Measurements from ENCODE around the gene FAM171A2.

The FAM171A2 gene

DNA sequence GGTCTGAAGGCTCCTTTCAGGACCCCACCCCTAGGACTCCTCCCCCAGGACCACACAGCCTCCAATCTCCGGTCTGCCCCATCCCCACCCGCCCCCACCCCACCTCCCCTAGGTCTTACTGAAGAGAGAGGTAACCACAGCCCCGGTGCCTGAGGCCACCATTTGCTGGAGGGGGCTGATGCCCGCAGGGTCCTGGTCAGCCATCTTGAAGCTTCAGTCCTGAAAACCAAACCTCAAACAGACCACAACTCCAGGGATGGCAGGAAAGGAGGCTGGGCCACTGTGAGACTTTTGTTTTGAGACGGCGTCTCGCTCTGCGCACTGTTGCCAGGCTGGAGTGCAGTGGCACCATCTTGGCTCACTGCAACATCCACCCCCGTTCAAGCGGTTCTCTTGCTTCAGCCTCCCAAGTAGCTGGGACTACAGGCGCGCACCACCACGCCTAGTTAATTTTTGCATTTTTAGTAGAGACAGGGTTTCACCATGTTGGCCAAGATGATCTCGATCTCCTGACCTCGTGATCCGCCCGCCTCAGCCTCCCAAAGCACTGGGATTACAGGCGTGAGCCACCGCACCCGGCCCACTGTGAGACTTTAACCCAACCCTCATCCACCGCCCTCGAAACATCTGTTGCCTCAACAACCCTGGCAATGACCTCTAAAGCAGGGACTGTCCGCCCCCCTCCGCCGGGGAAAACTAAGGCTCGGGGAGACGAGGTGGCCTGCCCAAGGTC, 40.1 kb downstream of the FAM171A2 start:
- no peak for DNase-seq (ENCODE audit: low read depth in 2 of 2)

DNA sequence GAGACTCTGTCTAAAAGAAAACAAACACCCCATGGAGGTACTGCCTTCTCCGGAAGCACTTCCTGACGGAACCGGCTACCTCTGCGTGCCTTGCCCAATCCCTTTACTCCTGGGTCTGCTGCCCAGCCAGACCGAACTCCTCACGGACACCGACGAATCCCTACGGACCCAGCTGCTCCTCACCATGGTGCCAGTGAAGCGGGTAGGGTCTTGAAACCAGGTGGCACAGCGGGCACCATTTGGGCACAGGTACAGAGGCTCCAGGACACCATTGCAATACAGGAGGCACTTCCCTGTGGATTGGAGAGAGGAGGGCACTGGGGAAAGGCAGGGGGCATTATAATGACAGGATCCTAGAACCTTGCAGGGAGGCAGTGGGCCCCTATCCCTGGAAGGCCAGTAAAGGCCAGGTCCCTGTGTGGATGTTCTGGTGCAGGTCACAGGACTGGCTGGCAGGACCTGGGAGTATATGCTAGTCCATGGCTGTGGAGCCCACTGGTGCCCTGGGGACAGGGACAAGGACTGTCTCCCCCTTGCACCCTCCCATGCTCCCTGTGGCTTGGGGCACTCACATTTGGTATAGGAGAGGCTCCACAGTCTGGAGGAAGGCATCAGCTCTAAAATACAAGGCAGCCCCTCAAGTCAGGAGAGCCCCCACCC, 41.3 kb downstream of the FAM171A2 start:
- no peak for DNase-seq (ENCODE audit: low read depth in 2 of 2)

DNA sequence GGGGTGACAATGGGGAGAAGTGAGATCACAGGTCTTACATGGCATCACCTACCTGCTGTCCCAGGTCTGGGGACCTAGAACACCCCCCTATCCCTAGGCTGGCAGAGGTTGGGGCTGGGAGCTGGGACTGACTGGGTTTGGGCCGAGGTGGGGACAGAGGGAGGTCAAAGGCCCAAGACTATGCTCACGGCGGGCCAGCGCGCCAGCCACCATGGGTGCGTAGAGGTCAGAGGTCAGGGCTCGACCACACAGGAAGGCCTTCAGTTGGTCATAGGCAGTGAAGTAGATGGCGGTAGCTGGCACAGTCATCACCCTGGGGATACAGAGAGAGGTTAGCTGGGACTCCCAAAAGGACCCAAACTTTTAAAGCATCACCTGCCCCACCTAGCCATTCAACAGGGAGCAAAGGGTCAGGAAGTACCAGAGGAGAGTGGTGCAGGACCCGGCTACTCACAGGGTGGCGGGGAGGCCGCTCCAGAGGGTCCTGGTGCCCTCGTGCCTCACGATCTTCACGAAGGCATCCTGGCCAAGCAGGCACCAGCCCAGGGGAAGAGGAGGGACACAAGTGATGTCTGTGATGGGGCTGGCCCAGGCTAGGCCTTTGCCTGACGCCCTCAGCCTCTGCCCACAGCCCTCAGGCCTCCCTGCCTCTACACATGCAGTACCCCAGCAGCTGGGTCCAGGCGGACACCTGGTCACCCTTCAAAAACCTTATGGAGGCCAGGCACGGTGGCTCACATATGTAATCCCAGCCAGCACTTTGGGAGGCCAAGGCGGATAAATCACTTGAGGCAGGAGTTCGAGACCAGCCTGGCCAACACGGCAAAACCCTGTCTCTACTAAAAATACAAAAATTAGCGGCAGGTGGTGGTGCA, 42.2 kb downstream of the FAM171A2 start:
- no peak for DNase-seq (ENCODE audit: low read depth in 2 of 2)

- no peak for DNase-seq (ENCODE audit: low read depth in 2 of 2)
Measured at GRCh38 chr17:44320066-44320465, 43.6 kb downstream of the FAM171A2 start.

DNA sequence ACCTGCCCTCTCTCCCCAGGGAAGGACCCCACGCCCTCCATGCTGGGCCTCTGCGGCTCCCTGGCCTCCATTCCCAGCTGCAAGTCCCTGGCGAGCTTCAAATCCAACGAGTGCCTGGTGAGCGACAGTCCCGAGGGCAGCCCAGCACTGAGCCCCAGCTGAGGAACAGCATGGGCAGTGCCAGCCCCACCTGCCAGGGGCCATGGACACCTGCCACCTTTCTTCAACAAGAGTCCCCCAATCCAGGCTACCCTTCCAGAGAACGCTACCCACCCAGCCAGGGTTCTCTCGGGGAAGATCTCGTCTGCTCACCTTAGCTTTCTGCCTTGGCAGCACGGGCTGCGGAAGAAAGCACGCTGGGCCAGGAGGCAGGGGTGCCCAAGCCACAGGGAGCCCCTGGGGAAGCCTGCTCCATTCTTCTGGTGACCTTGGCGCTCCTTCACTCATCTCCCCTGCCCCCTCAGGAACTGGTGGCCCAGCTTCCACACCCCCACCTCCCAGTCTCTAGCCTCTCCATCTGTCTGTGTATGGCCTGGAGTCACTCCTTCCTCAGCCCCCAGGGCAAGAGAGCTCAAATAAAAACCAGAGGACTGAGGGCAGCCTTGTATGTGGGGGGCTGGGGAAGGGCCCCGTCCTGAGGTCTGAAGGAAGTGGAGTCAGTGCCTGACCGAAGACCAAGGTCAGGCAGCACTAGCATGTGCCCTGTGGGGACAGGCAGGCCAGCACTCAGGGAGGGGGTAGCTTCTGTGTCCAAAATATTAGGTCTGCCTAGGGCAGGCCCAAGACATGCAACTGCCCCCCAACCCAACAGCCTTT, 45.4 kb downstream of the FAM171A2 start:
- no peak for DNase-seq (ENCODE audit: low read depth in 2 of 2)

- DNase-seq (ENCODE audit: low read depth in 2 of 2): no peak
Measured at GRCh38 chr17:44317545-44317944, 46.1 kb downstream of the FAM171A2 start.

- no peak for DNase-seq (ENCODE audit: low read depth in 2 of 2)
Measured at GRCh38 chr17:44315760-44316731, 47.6 kb downstream of the FAM171A2 start.

- DNase-seq (ENCODE audit: low read depth in 2 of 2): no peak
Measured at GRCh38 chr17:44314869-44315661, 48.6 kb downstream of the FAM171A2 start.

GRCh38 chr17:44314524-44314868, 49.2 kb downstream of the FAM171A2 start:
- DNase-seq (ENCODE audit: low read depth in 2 of 2): no peak

- DNase-seq (ENCODE audit: low read depth in 2 of 2): no peak
Measured at GRCh38 chr17:44314031-44314430, 49.6 kb downstream of the FAM171A2 start.

DNA sequence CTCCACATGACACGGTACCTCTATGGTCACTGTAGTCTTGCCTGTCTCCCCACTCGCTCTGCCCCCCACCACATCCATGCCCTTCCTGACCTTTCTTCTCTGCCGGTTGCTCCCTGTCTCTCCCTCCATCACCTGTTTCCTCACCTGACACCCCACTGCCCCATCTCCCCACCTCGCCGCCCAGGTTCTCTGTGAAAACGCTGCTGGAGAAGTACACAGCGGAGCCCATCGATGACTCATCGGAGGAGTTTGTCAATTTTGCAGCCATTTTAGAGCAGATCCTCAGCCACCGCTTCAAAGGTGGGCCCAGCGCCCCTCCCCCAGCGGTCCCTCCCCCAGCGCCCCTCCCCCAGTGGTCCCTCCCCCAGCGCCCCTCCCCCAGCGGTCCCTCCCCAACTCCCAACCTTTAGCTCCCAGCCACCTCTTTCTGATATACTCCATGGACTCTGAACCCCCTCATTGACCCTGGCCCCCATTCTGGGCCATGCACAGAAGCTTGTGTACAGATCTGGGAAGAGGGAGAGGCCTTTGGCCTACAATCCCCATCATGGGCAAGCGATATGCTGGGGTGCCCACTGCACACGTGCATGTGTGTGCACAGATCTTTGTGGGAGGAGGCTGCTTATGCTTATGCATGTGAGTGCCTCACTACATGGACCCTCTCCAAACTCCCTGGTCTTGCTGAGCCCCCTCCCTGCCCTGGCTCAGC, 51.1 kb downstream of the FAM171A2 start:
- no peak for DNase-seq (ENCODE audit: low read depth in 2 of 2)

DNA sequence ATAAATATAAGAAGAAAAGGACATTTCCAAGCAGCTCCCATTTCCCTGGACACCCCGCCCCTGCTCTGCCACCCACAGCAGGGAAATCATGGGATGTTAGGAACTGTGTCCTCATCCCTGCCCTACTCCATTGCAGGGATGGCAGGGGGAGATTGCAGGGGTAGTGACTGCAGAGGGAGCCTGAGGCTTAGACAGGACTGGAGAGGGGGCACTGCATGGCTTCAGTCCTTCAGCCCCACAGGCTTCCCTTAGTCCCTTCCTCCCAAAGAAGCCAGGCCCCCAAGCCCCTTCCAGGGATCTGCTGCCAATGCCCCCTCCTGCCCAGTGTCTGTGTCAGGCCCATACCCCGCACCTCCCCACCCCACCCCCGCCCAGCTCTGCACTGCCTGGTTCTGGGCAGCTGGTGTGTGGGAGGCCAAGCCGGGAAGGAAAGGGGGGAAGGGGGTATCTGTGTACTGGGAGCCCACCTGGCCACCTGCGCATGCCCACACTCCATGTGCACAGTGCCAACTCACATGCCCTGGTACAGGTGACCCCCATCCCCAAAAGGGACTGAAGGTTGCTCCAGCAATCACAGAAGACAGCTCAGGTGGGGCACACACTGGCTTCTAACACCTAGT, 52.0 kb downstream of the FAM171A2 start:
- DNase-seq (ENCODE audit: low read depth in 2 of 2): no peak

GRCh38 chr17:44310609-44311376, 52.9 kb downstream of the FAM171A2 start:
- DNase-seq (ENCODE audit: low read depth in 2 of 2): no peak

DNA sequence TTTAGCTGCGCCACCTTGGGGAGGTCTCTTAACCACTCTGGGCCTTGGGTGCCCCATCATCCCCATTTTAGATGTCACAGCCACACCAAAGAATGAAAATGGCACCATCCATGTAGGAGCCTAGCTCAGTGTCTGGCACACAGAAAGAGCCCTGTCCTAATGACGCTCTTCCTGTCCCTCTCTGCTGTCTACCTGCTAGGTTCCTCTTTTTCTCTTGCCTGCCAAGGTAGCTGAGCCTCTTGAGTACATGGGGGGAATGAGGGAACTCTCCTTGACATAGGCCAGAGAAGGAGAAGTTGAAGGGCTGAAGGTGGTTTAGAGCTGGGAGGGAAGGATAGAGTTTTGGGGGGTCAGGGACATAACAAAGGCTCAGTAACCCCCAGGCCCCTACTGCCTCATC, 53.5 kb downstream of the FAM171A2 start:
- no peak for DNase-seq (ENCODE audit: low read depth in 2 of 2)

DNA sequence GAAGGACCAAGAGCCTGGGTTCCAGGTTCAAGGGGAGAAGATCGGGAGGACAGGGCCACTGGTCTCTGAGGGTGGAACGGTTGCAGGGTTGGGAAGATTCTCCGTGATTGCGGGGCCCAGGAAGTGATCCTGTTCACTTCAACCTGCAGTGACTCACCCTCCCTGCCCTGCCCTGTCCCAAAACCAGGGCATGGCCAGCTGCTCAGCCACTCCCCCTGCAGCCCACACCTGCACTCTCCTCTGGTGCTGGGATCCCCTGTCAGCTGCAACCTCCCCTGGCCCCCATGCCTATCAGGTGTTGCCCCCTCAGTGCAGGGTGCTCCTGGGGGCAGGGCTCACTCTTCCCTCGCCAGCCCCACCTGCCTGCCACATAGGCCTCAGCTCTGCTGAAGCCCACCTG, 54.2 kb downstream of the FAM171A2 start:
- DNase-seq (ENCODE audit: low read depth in 2 of 2): no peak

GRCh38 chr17:44308865-44309264, 54.8 kb downstream of the FAM171A2 start:
- DNase-seq (ENCODE audit: low read depth in 2 of 2): no peak

DNA sequence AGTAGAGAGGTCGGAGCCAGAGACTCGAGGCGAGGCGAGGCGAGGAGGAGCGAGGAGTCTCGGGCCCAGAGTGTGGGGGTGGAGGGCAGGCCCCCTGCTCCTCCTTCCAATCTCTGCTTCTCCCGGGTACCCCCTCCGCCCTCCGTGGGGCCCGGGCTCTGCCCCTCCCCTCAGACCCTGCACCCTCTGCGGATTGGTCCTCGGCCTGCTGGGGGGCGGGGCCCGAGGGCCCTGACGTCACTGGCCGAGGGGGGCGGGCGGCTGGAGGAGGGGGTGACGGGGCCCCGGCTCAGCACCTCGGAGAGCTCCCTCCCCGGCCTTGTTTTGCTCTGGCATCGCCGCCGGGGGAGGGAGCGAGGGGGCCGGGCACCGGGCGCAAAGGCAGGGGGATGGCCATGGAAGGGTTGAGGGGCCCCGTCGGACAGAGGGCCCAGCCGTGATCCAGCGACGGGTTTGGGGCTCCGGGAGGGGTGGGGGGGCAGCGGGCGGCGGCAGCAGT, 55.3 kb downstream of the FAM171A2 start, which contains the start of gene RUNDC3A:
Gene RUNDC3A, plus strand, starts transcription at position 282 of the 499 bp plus-strand sequence. CDS start 232 bp downstream, outside the sequence.
- DNase-seq (ENCODE audit: low read depth in 2 of 2): peak; percentile 76 to 80
